ENCODE data around the gene IL31RA. TPM values are rescaled to one million over a fixed set of nuclear protein-coding genes. Genes with fewer than 3 reads are reported as not detected.

Gene IL31RA
- total RNA-seq, 1 donor from 2014 or later, result 0.68 TPM

- ATAC-seq, result peak; percentile 46
Measured at GRCh38 chr5:55903121-55903701, 52.1 kb downstream of the IL31RA start.

GRCh38 chr5:55904152-55904551 lies 53.0 kb downstream of the IL31RA start:
- ATAC-seq, result no peak

GRCh38 chr5:55905251-55905650 lies 54.1 kb downstream of the IL31RA start:
- ATAC-seq, result no peak

GRCh38 chr5:55907927-55908326 lies 56.8 kb downstream of the IL31RA start:
- ATAC-seq, result no peak

GRCh38 chr5:55908804-55909203 lies 57.6 kb downstream of the IL31RA start:
- no peak for ATAC-seq

- ATAC-seq, result no peak
Measured at GRCh38 chr5:55911784-55912653, 60.9 kb downstream of the IL31RA start.

GRCh38 chr5:55913466-55914413 lies 62.6 kb downstream of the IL31RA start:
- ATAC-seq, result no peak

GRCh38 chr5:55914971-55915370 lies 63.8 kb downstream of the IL31RA start:
- no peak for ATAC-seq

- no peak for ATAC-seq
Measured at GRCh38 chr5:55915783-55916182, 64.6 kb downstream of the IL31RA start.

GRCh38 chr5:55916986-55917385 lies 65.8 kb downstream of the IL31RA start:
- no peak for ATAC-seq

GRCh38 chr5:55917402-55918086 lies 66.4 kb downstream of the IL31RA start:
- no peak for ATAC-seq

- ATAC-seq, result no peak
Measured at GRCh38 chr5:55918087-55919035, 67.2 kb downstream of the IL31RA start.

GRCh38 chr5:55919625-55920024 lies 68.5 kb downstream of the IL31RA start:
- no peak for ATAC-seq

- no peak for ATAC-seq
Measured at GRCh38 chr5:55920784-55921183, 69.6 kb downstream of the IL31RA start.

GRCh38 chr5:55921617-55922016 lies 70.5 kb downstream of the IL31RA start:
- ATAC-seq, result no peak

GRCh38 chr5:55923177-55923771 lies 72.1 kb downstream of the IL31RA start:
- no peak for ATAC-seq

- ATAC-seq, result peak; percentile 7
Measured at GRCh38 chr5:55923865-55924500, 72.8 kb downstream of the IL31RA start.

- ATAC-seq, result no peak
Measured at GRCh38 chr5:55924744-55925143, 73.6 kb downstream of the IL31RA start.

GRCh38 chr5:55925181-55925580 lies 74.0 kb downstream of the IL31RA start:
- no peak for ATAC-seq

GRCh38 chr5:55925712-55926111 lies 74.6 kb downstream of the IL31RA start:
- no peak for ATAC-seq

All from esophagus mucosa (tissue), 1 donor.